ENCODE data around the gene PIK3C2B.

Gene PIK3C2B

DNA sequence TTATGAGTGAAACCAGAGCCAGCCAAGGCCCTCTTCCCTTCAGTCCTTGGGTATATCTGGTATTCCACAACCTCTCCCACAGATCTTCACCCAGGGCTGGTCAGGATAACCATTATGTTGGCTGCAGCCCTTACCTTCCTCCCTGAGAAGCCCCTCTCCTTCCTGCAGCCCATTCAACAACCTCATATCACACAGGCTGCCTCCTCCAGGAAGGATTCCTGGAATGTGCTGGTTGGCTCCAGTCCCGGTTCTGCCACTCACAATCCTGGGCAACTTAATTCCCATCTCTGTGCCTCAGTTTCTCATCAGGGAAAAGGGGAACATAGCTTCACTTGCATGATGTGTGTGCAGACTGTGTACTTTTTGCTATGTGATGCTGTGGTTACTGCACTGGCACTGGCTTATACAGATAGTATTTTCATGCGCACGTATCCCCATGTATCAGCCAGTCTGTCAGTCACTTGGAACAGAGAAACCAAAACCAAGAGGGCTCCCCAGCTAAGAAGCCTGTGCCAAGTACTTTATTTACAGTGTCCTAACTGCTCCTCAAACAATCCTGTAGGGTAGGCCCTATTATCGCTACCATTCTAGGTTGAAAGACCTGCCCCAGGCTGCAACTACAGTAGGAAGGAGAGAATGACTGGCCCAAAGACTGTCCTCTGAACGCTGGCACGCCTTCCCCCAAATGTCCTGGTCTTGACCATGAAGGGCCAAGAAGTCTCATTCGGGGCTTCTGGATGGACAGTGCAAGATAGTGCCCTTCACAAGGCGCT, 43.1 kb downstream of the PIK3C2B start:
- H3K36me3 ChIP-seq (ENCODE audit: insufficient read depth, low read length) = no peaks in the 10 kb centered on the region
- peaks cover 40% of the 10 kb centered on the region for H3K4me1 ChIP-seq (ENCODE audit: insufficient read depth, low read length)
- no peaks in the 10 kb centered on the region for H3K9me3 ChIP-seq (ENCODE audit: control insufficient read depth, insufficient read depth, low read length)
- no peak overlapping the region for H3K9ac ChIP-seq (ENCODE audit: low read depth, low read length)

GRCh38 chr1:204450461-204451257, 43.9 kb downstream of the PIK3C2B start:
- Histone ChIP-seq H3K4me1 (ENCODE audit: insufficient read depth, low read length) (peaks cover 37% of the 10 kb centered on the region), H3K9me3 (ENCODE audit: control insufficient read depth, insufficient read depth, low read length) (no peaks in the 10 kb centered on the region), H3K36me3 (ENCODE audit: insufficient read depth, low read length) (no peaks in the 10 kb centered on the region), H3K9ac (ENCODE audit: low read depth, low read length) (no peak overlapping the region)

GRCh38 chr1:204449678-204450280, 44.8 kb downstream of the PIK3C2B start:
- H3K9me3 ChIP-seq (ENCODE audit: control insufficient read depth, insufficient read depth, low read length) = no peaks in the 10 kb centered on the region
- H3K9ac ChIP-seq (ENCODE audit: low read depth, low read length) = no peak overlapping the region
- no peaks in the 10 kb centered on the region for H3K36me3 ChIP-seq (ENCODE audit: insufficient read depth, low read length)
- peaks cover 31% of the 10 kb centered on the region for H3K4me1 ChIP-seq (ENCODE audit: insufficient read depth, low read length)

- Histone ChIP-seq H3K36me3 (ENCODE audit: insufficient read depth, low read length) (no peaks in the 10 kb centered on the region), H3K9ac (ENCODE audit: low read depth, low read length) (no peak overlapping the region), H3K9me3 (ENCODE audit: control insufficient read depth, insufficient read depth, low read length) (no peaks in the 10 kb centered on the region), H3K4me1 (ENCODE audit: insufficient read depth, low read length) (peaks cover 25% of the 10 kb centered on the region)
Observed at GRCh38 chr1:204448991-204449677, 45.5 kb downstream of the PIK3C2B start.

DNA sequence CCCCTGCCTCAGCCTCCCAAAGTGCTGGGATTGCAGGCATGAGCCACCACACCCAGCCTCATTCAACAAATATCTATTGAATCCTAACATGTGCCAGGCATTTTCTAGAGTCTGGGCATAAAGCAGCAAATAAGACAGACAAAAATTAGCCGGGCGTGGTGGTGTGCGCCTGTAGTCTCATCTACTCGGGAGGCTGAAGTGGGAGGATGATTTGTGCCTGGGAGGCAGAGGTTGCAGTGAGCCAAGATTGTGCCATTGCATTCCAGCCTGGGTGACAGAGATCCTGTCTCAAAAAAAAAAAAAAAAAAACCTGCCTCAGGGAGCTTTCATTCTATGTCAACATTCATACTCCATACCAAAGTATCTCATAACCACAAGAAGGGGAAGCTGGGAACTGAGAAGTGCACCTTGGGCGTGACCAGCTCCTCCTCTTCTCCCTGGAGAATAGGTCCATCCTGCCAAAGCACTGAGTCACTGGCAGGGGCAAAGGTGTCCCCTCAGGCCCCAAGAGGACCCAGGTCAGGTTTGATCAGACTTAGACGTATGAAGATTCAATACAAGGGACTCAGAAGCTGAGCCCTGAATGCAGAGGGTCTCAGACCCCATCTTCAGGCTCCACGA, 46.2 kb downstream of the PIK3C2B start:
- H3K36me3 ChIP-seq (ENCODE audit: insufficient read depth, low read length) = no peaks in the 10 kb centered on the region; the same call in 1 of the 2 replicates
- peaks cover 24% of the 10 kb centered on the region for H3K4me1 ChIP-seq (ENCODE audit: insufficient read depth, low read length)
- H3K9ac ChIP-seq (ENCODE audit: low read depth, low read length) = no peak overlapping the region
- H3K9me3 ChIP-seq (ENCODE audit: control insufficient read depth, insufficient read depth, low read length) = no peaks in the 10 kb centered on the region

DNA sequence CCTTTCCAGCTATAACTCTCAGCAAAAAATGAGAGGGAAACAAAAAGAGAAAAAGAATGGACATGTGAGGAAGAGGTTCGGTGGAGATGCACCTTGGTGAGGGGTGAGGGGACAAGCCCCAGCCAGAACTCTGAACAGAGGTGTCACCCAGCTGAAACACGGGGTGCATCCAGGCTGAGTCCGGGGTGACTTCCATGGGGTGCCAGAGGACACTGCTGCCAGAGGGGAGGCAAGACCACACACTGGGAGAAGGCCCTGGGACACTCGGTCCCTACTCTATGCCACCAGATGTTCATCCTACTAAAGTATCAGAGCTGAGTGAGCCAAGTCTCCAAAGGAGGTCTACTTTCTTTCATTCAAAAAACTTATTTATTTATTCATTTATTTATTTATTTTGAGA, 46.9 kb downstream of the PIK3C2B start:
- Histone ChIP-seq H3K4me1 (ENCODE audit: insufficient read depth, low read length) (peaks cover 18% of the 10 kb centered on the region), H3K36me3 (ENCODE audit: insufficient read depth, low read length) (no peaks in the 10 kb centered on the region; the same call in 1 of the 2 replicates), H3K9me3 (ENCODE audit: control insufficient read depth, insufficient read depth, low read length) (no peaks in the 10 kb centered on the region), H3K9ac (ENCODE audit: low read depth, low read length) (no peak overlapping the region)

- no peaks in the 10 kb centered on the region for H3K9me3 ChIP-seq (ENCODE audit: control insufficient read depth, insufficient read depth, low read length)
- no peaks in the 10 kb centered on the region; the same call in 1 of the 2 replicates for H3K36me3 ChIP-seq (ENCODE audit: insufficient read depth, low read length)
- H3K9ac ChIP-seq (ENCODE audit: low read depth, low read length) = no peak overlapping the region
- H3K4me1 ChIP-seq (ENCODE audit: insufficient read depth, low read length) = peaks cover 17% of the 10 kb centered on the region
Observed at GRCh38 chr1:204447190-204447589, 47.4 kb downstream of the PIK3C2B start.

DNA sequence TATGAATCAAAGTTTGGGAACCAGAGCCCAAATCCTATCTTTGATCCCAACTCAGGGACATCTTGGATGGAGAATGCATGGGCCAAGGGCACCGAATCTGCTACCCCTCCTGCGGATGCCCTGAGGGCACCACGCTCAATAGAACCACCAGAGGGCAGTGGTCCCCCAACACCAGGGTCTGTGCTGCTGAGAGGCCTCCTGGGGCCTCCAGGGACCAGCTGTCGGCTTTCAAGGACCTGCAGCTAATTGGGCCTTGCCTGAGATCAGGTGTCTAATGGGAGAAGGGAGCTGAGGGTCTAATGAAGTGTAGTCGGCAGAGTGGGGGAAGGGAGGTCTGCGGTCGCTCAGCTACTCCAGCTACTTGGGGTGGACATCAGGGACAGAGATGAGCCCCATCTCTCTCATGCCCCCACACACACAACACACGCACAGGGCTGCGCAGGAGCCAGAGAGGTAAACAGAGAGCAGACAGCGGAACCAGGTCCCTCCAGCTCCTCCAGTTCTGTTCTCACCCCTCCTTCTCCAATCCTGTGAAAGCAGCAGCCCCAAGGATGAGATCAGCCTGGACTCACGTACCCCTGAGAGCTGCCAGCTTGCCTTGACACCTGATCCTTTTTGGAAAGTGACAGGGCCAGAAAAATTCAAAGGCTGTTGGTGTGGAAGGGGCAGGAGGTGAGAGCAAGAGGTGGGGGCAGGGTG, 48.0 kb downstream of the PIK3C2B start:
- peaks cover 17% of the 10 kb centered on the region for H3K4me1 ChIP-seq (ENCODE audit: insufficient read depth, low read length)
- no peaks in the 10 kb centered on the region; the same call in 1 of the 2 replicates for H3K36me3 ChIP-seq (ENCODE audit: insufficient read depth, low read length)

DNA sequence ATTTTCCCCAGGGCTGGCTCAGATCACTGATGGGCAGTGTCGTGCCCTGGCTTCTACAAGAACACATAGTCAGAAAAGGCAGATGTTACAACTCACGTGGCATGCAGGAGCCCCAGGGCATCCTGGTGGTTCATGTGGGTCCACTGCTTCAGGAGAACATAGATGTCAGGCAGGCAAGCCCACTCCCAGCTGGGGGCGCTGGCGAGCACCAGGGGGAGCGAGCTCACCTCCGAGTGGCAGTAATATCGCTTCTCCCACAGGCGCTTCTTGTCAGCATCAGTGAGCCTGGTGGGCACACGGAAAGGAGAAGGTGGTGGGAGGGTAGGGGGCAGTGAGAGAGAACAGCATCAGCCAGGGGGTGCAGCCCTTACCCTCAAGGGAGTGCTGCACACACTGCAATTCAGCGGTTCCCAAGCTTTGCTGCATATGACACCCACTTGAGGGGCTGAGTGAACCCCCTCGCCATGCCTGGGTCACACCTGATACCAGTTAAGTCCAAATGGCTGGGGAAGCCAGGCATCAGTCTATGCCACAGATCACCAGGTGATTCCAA, 48.7 kb downstream of the PIK3C2B start:
- no peak overlapping the region for H3K9ac ChIP-seq (ENCODE audit: low read depth, low read length)
- no peaks in the 10 kb centered on the region for H3K9me3 ChIP-seq (ENCODE audit: control insufficient read depth, insufficient read depth, low read length)
- H3K36me3 ChIP-seq (ENCODE audit: insufficient read depth, low read length) = peaks cover 5% of the 10 kb centered on the region; the same call in 1 of the 2 replicates
- H3K4me1 ChIP-seq (ENCODE audit: insufficient read depth, low read length) = peaks cover 17% of the 10 kb centered on the region

More for the DNA sequence above, 48.0 kb downstream of the PIK3C2B start:
- no peaks in the 10 kb centered on the region for H3K9me3 ChIP-seq (ENCODE audit: control insufficient read depth, insufficient read depth, low read length)
- no peak overlapping the region for H3K9ac ChIP-seq (ENCODE audit: low read depth, low read length)
